HepG2 (cell line): ENCODE results near the gene MLC1. TPM values are rescaled to one million over a fixed set of nuclear protein-coding genes. Genes with fewer than 3 reads are reported as not detected.

Source experiments
- ARID3A ChIP-seq: IDR thresholded peaks from 2 replicates; pipeline ENCODE4 v1.6.1; 2012; ENCODE audit warnings: low read depth, low read length, improper control_type of control experiment
- ATRX ChIP-seq: sonication (generic); formaldehyde crosslinking; IDR thresholded peaks from 2 replicates; pipeline ENCODE4 v1.4.0; 2020; ENCODE audit warnings: missing genetic modification reagents, borderline replicate concordance
- CBFB ChIP-seq: sonication (generic); formaldehyde crosslinking; IDR thresholded peaks from 2 replicates; pipeline ENCODE4 v1.4.0; 2020; ENCODE audit warnings: missing genetic modification reagents
- CBX2 ChIP-seq, 2 experiments: fragments of 200-600 bp in 1 of 2; sonication (generic); formaldehyde crosslinking in 1 of 2; IDR thresholded peaks; 2 replicates each; pipeline versions ENCODE4 v1.7.0 to v1.8.1; 2018 to 2022; ENCODE audit warnings: low read depth in 2 of 2, low read length in 1 of 2, mild to moderate bottlenecking in 1 of 2, missing genetic modification reagents in 1 of 2
- DDIT3 ChIP-seq: sonication (generic); formaldehyde crosslinking; IDR thresholded peaks from 2 replicates; pipeline ENCODE4 v1.4.0; 2020; ENCODE audit warnings: mild to moderate bottlenecking, missing genetic modification reagents
- DMAP1 ChIP-seq: IDR thresholded peaks from 2 replicates; pipeline ENCODE4 v1.6.1; 2016
- ELF1 ChIP-seq: sonication (generic); formaldehyde crosslinking; IDR thresholded peaks from 2 replicates; pipeline ENCODE4 v1.4.0; 2020; ENCODE audit warnings: missing genetic modification reagents
- FOXM1 ChIP-seq: sonication (generic); formaldehyde crosslinking; IDR thresholded peaks from 2 replicates; pipeline ENCODE4 v1.5.0; 2020; ENCODE audit warnings: missing genetic modification reagents
- MTA3 ChIP-seq: sonication (generic); formaldehyde crosslinking; IDR thresholded peaks from 2 replicates; pipeline ENCODE4 v1.4.0; 2020; ENCODE audit warnings: missing genetic modification reagents
- PCBP1 ChIP-seq: fragments of 200-400 bp; formaldehyde crosslinking; IDR thresholded peaks from 2 replicates; pipeline ENCODE4 v1.6.1; 2017; ENCODE audit warnings: mild to moderate bottlenecking, low read depth, low read length, borderline replicate concordance
- SNAPC4 ChIP-seq: sonication (generic); formaldehyde crosslinking; IDR thresholded peaks from 2 replicates; pipeline ENCODE4 v1.4.0; 2020; ENCODE audit warnings: mild to moderate bottlenecking, missing genetic modification reagents
- SPEN ChIP-seq: sonication (generic); formaldehyde crosslinking; IDR thresholded peaks from 2 replicates; pipeline ENCODE4 v1.5.1; 2020; ENCODE audit warnings: low read depth, mild to moderate bottlenecking, missing genetic modification reagents
- TEAD3 ChIP-seq: optimal IDR thresholded peaks from 2 replicates; pipeline ENCODE3; 2016; ENCODE audit warnings: borderline replicate concordance
- ZBTB38 ChIP-seq: sonication (generic); formaldehyde crosslinking; IDR thresholded peaks from 2 replicates; pipeline ENCODE4 v1.5.1; 2020; ENCODE audit warnings: mild to moderate bottlenecking, missing genetic modification reagents
- ZC3H13 ChIP-seq: sonication (generic); formaldehyde crosslinking; IDR thresholded peaks from 2 replicates; pipeline ENCODE4 v1.8.1; 2023; ENCODE audit warnings: mild to moderate bottlenecking, missing genetic modification reagents, moderate library complexity
- ZIK1 ChIP-seq: sonication (generic); formaldehyde crosslinking; IDR thresholded peaks from 2 replicates; pipeline ENCODE4 v1.5.0; 2020; ENCODE audit warnings: mild to moderate bottlenecking, low read depth, missing genetic modification reagents, borderline replicate concordance
- ZNF224 ChIP-seq: sonication (generic); formaldehyde crosslinking; IDR thresholded peaks from 2 replicates; pipeline ENCODE4 v1.5.0; 2020; ENCODE audit warnings: mild to moderate bottlenecking, missing genetic modification reagents
- ZNF350 ChIP-seq: sonication (generic); formaldehyde crosslinking; IDR thresholded peaks from 2 replicates; pipeline ENCODE4 v1.4.0; 2020; ENCODE audit warnings: mild to moderate bottlenecking, low read depth, missing genetic modification reagents, borderline replicate concordance
- ZNF569 ChIP-seq: sonication (generic); formaldehyde crosslinking; IDR thresholded peaks from 2 replicates; pipeline ENCODE4 v1.5.0; 2020; ENCODE audit warnings: mild to moderate bottlenecking, missing genetic modification reagents, moderate library complexity, borderline replicate concordance
- ZNF614 ChIP-seq: IDR thresholded peaks from 2 replicates; pipeline ENCODE4 v1.6.1; 2018; ENCODE audit warnings: missing biosample characterization, missing genetic modification reagents, inconsistent platforms, borderline replicate concordance
- ZNF629 ChIP-seq: sonication (generic); formaldehyde crosslinking; conservative IDR thresholded peaks from 2 replicates; pipeline ENCODE4 v1.5.0; 2020; ENCODE audit warnings: missing genetic modification reagents
- ZNF652 ChIP-seq: IDR thresholded peaks from 2 replicates; pipeline ENCODE4 v1.6.1; 2016; ENCODE audit warnings: low read depth, borderline replicate concordance
- ZNF746 ChIP-seq: sonication (generic); formaldehyde crosslinking; IDR thresholded peaks from 2 replicates; pipeline ENCODE4 v1.8.0; 2022; ENCODE audit warnings: mild to moderate bottlenecking, missing genetic modification reagents
- ZSCAN12 ChIP-seq: sonication (generic); formaldehyde crosslinking; IDR thresholded peaks from 2 replicates; pipeline ENCODE4 v1.9.0; 2021; ENCODE audit warnings: mild to moderate bottlenecking, missing genetic modification reagents
- ZZZ3 ChIP-seq: sonication (generic); formaldehyde crosslinking; IDR thresholded peaks from 2 replicates; pipeline ENCODE4 v1.4.0; 2020; ENCODE audit warnings: missing genetic modification reagents, mild to moderate bottlenecking, borderline replicate concordance
- polyA plus RNA-seq, 8 experiments: library from polyadenylated mRNA; depleted of rRNA in 3 of 8; stranded (reverse) in 7 of 8; unstranded in 1 of 8; fragments of >200 nt; fragmentation: Illumina TruSeq in 4 of 8; extraction: Trizol in 4 of 8; gene quantifications; 2 replicates each; pipeline versions ENCODE4 v1.2.1 to v1.2.3, GENCODE V29; 2011 to 2016; ENCODE audit warnings: low read depth in 4 of 8, missing spikeins in 1 of 8, mixed read lengths in 1 of 8; ENCODE audit not compliant: insufficient read depth in 1 of 8
- total RNA-seq, 5 experiments: library from RNA; depleted of rRNA; stranded (reverse); fragments of >200 nt; fragmentation: Illumina TruSeq; extraction: Trizol; gene quantifications; 2 replicates each; pipeline ENCODE4 v1.2.3, GENCODE V29; 2016; ENCODE audit warnings: low read depth in 1 of 5

Gene MLC1
- total and polyA plus RNA-seq, 2 of the 13 experiments (the other 11 are each of a cell fraction or from before 2014, with no cell fraction given), result not detected

DNA sequence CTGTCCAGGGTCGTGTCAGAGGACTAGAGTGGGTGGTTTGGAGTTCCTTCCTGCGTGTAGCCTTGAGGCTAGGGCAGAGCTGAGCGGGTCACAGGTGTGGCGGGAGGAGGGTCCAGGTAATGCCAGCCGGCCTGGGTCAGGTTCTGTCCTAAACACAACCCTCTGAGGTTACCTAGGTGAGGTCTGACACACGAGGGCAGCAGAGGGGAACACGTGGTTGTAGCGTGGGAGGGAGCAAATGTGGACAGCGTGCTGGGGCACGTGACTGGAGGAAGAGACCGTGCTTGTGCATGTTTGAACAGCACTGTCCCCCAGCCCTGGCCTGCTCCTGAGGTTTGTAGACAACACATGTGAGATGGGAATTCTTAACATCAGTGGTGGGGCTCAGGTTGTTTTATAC lies 17.7 kb upstream of the MLC1 start (continued):
- TF ChIP-seq DDIT3 (CRISPR knock-in tag), result no peak
- TF ChIP-seq ELF1, result no peak
- TF ChIP-seq ZZZ3, result 0 out of 2 replicates have a peak, but pooled peaks have one; percentile 31
- TF ChIP-seq ZNF224 (CRISPR knock-in tag), result 0 out of 2 replicates have a peak, but pooled peaks have one; percentile 72
- peak; percentile 61; the same call in 1 of the 2 replicates for TF ChIP-seq ZC3H13 (CRISPR knock-in tag)
- no peak for TF ChIP-seq SPEN (CRISPR knock-in tag)
- no peak for TF ChIP-seq CBX2 (IDR thresholded peaks at IDR 0.05; ENCODE audit: low read depth, low read length)
- TF ChIP-seq CBX2 (CRISPR knock-in tag; IDR thresholded peaks at IDR 0.05; ENCODE audit: low read depth), result 0 out of 2 replicates have a peak, but pooled peaks have one; percentile 41
- no peak for TF ChIP-seq ZNF629 (CRISPR knock-in tag)
- no peak for TF ChIP-seq ARID3A
- TF ChIP-seq ATRX (CRISPR knock-in tag), result no peak
- TF ChIP-seq ZIK1 (CRISPR knock-in tag), result peak; percentile 72; the same call in 1 of the 2 replicates
- TF ChIP-seq CBFB (CRISPR knock-in tag), result 0 out of 2 replicates have a peak, but pooled peaks have one; percentile 36
- TF ChIP-seq ZNF350 (CRISPR knock-in tag), result peak; percentile 89
- no peak for TF ChIP-seq FOXM1 (CRISPR knock-in tag)
- no peak for TF ChIP-seq SNAPC4 (CRISPR knock-in tag)
- TF ChIP-seq ZNF614, result no peak
- TF ChIP-seq PCBP1, result no peak
- no peak for TF ChIP-seq ZNF652
- 0 out of 2 replicates have a peak, but pooled peaks have one; percentile 58 for TF ChIP-seq ZBTB38
- 0 out of 2 replicates have a peak, but pooled peaks have one; percentile 39 for TF ChIP-seq DMAP1
- TF ChIP-seq ZSCAN12 (CRISPR knock-in tag), result no peak
- TF ChIP-seq ZNF746, result peak; percentile 83; the same call in 1 of the 2 replicates
- no peak for TF ChIP-seq ZNF569 (CRISPR knock-in tag)
- no peak for TF ChIP-seq MTA3 (CRISPR knock-in tag)
- TF ChIP-seq TEAD3 (CRISPR knock-in tag), result peak; percentile 41
